Neural crest cell (in vitro differentiated cells): ENCODE results near the gene FAM135A. TPM values are rescaled to one million over a fixed set of nuclear protein-coding genes. Genes with fewer than 3 reads are reported as not detected.
"Not testable (repeated sequence)": the region's sequence is repeated elsewhere in the genome, so short reads cannot be mapped to it uniquely, and the experiment has no call there.

Source experiments
- DNase-seq: peaks from one replicate; pipeline ENCODE4 v3.0.0; 2021; ENCODE audit warnings: low read depth, mixed read lengths, low spot score
- H3K27ac Mint-ChIP-seq: one replicate; pipeline ENCODE4 v1.8.0; 2021; ENCODE audit warnings: mild to moderate bottlenecking, mixed read lengths; ENCODE audit not compliant: unreplicated experiment
- H3K27me3 Mint-ChIP-seq: 2 replicates; pipeline ENCODE4 v1.8.0; 2021; ENCODE audit warnings: low read depth, mild to moderate bottlenecking, mixed read lengths
- H3K36me3 Mint-ChIP-seq: 2 replicates; pipeline ENCODE4 v1.8.0; 2021; ENCODE audit warnings: low read depth, mild to moderate bottlenecking, mixed read lengths
- H3K4me1 Mint-ChIP-seq: 2 replicates; pipeline ENCODE4 v1.8.0; 2021; ENCODE audit warnings: mixed read lengths
- H3K4me3 Mint-ChIP-seq: one replicate; pipeline ENCODE4 v1.8.0; 2021; ENCODE audit warnings: mild to moderate bottlenecking, mixed read lengths
- H3K9me3 Mint-ChIP-seq: 2 replicates; pipeline ENCODE4 v1.8.0; 2021; ENCODE audit warnings: mixed read lengths
- CTCF ChIP-seq: fragments of 200-600 bp; sonication (generic); conservative IDR thresholded peaks from 2 replicates; pipeline ENCODE4 v1.5.0; 2021; ENCODE audit warnings: antibody characterized with exemption, mild to moderate bottlenecking
- total RNA-seq: library from RNA; stranded (reverse); gene quantifications from 2 replicates; pipeline ENCODE4 v1.2.1, GENCODE V29; 2021

Gene FAM135A
- total RNA-seq, 1 donor from 2014 or later: 30.9 TPM

- Mint-ChIP-seq H3K4me1 (no peaks in the 10 kb centered on the region), H3K27ac (no peak overlapping the region), H3K36me3 (peaks cover 7% of the 10 kb centered on the region), H3K9me3 (peaks cover 5% of the 10 kb centered on the region), H3K27me3 (no peaks in the 10 kb centered on the region), H3K4me3 (no peak overlapping the region)
- no peak for TF ChIP-seq CTCF
- DNase-seq: no peak
Observed at GRCh38 chr6:70601014-70601413, 187.7 kb downstream of the FAM135A start.

GRCh38 chr6:70604254-70604653, 190.9 kb downstream of the FAM135A start:
- peaks cover 13% of the 10 kb centered on the region for H3K9me3 Mint-ChIP-seq
- no peak for DNase-seq
- no peak overlapping the region for H3K4me3 Mint-ChIP-seq
- H3K36me3 Mint-ChIP-seq: peaks cover 7% of the 10 kb centered on the region
- no peaks in the 10 kb centered on the region for H3K27me3 Mint-ChIP-seq
- H3K27ac Mint-ChIP-seq: no peak overlapping the region
- TF ChIP-seq CTCF: no peak
- no peaks in the 10 kb centered on the region for H3K4me1 Mint-ChIP-seq

- not testable (repeated sequence) for H3K27ac Mint-ChIP-seq, DNase-seq, H3K36me3 Mint-ChIP-seq, H3K27me3 Mint-ChIP-seq, H3K4me3 Mint-ChIP-seq, H3K4me1 Mint-ChIP-seq
- H3K9me3 Mint-ChIP-seq: peaks cover 13% of the 10 kb centered on the region
Observed at GRCh38 chr6:70607371-70607770, 194.1 kb downstream of the FAM135A start.

- H3K9me3 Mint-ChIP-seq, H3K36me3 Mint-ChIP-seq, H3K4me1 Mint-ChIP-seq, H3K27ac Mint-ChIP-seq, H3K4me3 Mint-ChIP-seq, H3K27me3 Mint-ChIP-seq, DNase-seq: not testable (repeated sequence)
Observed at GRCh38 chr6:70609181-70609580, 195.9 kb downstream of the FAM135A start.

Other genes with a start within 250 kb of the FAM135A start
- gene COL9A1, start 110.4 kb upstream of the FAM135A start, total RNA-seq: 28.6 and 30.8 TPM in 2 replicates
- 18.9 and 19.2 TPM in 2 replicates for gene SDHAF4, start 153.4 kb downstream of the FAM135A start, total RNA-seq